GM10266 (cell line): Measurements from ENCODE around the gene P2RY2.

Experiments used
- DNase-seq: peaks from one replicate; pipeline ENCODE4 v3.0.0; 2012; ENCODE audit errors: extremely low spot score
- CTCF ChIP-seq: IDR thresholded peaks from 2 replicates; pipeline ENCODE4 v1.5.1; 2012; ENCODE audit warnings: mild to moderate bottlenecking, low read depth; ENCODE audit not compliant: control insufficient read depth, insufficient read depth; ENCODE audit errors: missing control alignments

The P2RY2 gene

GRCh38 chr11:73265853-73266645 is 48.0 kb downstream of the P2RY2 start:
- no peak for DNase-seq

GRCh38 chr11:73266646-73267020 is 48.6 kb downstream of the P2RY2 start:
- DNase-seq = no peak

More at GRCh38 chr11:73265853-73266645, 48.0 kb downstream of the P2RY2 start:
- TF ChIP-seq CTCF = no peak

GRCh38 chr11:73267122-73267846 is 49.2 kb downstream of the P2RY2 start:
- no peak for TF ChIP-seq CTCF
- no peak for DNase-seq

More at GRCh38 chr11:73266646-73267020, 48.6 kb downstream of the P2RY2 start:
- no peak for TF ChIP-seq CTCF

DNA sequence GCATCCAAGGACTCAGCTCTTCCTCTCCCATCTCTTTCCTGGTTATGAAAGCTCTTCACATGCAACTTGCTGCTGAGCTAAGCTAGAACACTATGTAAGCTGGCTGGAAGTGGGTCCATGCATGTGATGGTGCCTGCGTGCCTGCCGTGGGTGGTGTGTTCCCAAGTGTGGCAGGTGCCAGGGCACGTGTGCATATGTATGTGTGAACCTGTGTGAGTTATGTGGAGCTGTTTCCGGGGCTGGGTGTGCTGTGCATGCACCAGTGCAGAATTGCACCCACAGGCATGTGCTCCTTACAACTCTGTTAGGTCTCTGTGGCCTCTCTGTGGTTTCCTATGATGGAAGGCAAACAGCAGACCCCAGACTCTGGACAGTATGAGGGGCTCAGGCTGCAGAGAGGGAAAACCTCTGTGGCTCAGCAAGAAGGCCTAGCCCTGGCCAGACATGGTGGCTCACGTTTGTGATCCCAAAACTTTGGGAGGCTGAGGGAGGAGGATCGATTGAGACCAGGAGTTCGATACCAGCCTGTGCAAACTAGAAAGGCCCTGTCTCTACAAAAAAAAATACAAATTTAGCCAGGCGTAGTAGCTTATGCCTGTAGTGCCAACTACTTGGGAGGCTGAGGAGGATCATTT is 49.9 kb downstream of the P2RY2 start:
- no peak for DNase-seq
- TF ChIP-seq CTCF = no peak

DNA sequence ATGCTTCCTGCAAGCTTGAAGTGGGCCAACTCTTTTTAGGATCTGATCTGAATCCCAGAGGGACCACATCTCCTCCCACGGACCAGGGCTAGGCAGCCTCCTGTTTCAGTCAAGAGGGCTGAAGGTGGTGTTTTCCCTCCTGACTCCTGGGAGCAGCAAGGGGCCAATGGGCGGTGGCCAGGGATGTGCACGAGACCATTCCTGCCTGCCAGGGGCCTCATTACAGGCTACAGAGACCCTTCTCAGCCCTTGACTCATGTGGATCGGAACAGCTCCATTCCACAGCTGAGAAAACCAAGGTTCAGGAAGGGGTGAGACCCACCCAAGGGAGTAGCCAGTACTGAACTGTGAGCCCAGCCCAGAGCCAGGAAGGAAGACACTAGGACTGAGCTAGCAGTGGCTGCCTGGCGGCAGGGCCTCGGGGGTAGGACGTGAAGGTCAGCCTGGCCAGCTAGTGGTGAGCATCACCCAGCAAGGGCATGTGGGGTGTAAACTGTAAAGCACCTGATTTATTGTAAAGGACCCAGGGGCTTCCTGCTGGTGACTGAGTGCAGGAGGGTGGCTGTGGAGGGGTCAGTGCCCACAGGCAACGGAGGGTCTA is 50.7 kb downstream of the P2RY2 start:
- no peak for TF ChIP-seq CTCF
- no peak for DNase-seq

DNA sequence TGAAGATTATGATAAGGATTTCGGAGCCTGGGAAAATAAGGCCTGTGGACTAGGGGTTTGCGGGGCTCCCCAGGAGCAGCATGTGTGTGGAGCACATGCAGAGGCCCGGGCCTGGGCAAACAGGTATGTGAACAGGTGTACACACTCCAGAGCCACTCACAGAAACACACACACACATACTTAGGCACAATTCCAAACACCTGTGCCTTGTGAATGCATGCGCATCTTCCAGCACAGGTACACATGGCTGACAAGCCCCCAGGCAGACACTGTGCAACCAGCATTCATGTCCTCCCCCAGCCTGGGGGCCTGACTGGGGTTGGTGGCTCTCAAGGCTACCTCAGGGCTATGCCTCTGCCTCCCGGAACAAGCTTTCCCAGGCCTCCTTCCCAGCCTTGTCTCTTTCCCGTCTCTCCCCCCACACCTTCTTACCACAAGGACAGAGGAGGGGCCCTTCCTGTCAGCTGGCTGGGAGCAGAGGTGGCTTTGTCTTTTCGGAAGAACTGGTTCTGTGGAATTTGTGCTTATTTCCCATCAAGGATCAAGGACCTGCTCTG is 51.5 kb downstream of the P2RY2 start:
- no peak for TF ChIP-seq CTCF
- no peak for DNase-seq
